ENCODE data around the gene ZNF284.

GRCh38 chr19:44050740-44051649 is 21.0 kb upstream of the ZNF284 start:
- TF ChIP-seq CTCF (IDR thresholded peaks at IDR 0.05; ENCODE audit: low read length) (no peak), EZH2 (IDR thresholded peaks at IDR 0.05; ENCODE audit: borderline replicate concordance, low read length) (no peak)
